Measurements from ENCODE around the gene MN1. TPM values are rescaled to one million over a fixed set of nuclear protein-coding genes. Genes with fewer than 3 reads are reported as not detected.

Gene MN1
- total RNA-seq, 4 donors from 2014 or later, result 1.7 to 7.0 (median 2.4) TPM

DNA sequence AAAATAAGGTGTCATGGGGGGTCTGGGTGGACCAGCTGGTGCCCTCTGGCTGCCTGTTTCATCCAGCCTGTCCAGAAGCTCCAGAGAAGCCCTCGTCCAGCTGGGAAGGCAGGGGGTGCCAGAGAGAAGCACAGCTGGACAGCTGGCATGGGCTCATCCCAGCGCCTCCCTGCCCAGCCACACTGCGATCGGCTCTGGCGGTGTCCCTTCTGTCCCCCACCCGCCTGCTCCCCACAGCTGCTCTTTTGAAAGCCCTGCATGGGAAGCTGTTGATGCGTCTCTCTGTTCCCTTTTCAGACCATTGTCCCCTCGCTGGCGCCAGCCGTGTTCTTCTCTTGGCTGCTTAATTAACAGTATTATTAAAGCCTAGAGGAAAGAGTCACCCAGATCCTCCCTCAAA is 86.5 kb downstream of the MN1 start:
- intact Hi-C loops (cut with DNase I; ENCODE audit: low total_unique reads), result no loop called here
- WGBS, 2 donors, result 52 to 56% methylated on average over 9 to 10 of the region's 10 CpGs
- H3K4me3 ChIP-seq (ENCODE audit: low read depth, poor library complexity, severe bottlenecking), result no peak overlapping the region
- no peak for DNase-seq (ENCODE audit: low spot score in 2 of 2)
- TF ChIP-seq, protein P1, sequence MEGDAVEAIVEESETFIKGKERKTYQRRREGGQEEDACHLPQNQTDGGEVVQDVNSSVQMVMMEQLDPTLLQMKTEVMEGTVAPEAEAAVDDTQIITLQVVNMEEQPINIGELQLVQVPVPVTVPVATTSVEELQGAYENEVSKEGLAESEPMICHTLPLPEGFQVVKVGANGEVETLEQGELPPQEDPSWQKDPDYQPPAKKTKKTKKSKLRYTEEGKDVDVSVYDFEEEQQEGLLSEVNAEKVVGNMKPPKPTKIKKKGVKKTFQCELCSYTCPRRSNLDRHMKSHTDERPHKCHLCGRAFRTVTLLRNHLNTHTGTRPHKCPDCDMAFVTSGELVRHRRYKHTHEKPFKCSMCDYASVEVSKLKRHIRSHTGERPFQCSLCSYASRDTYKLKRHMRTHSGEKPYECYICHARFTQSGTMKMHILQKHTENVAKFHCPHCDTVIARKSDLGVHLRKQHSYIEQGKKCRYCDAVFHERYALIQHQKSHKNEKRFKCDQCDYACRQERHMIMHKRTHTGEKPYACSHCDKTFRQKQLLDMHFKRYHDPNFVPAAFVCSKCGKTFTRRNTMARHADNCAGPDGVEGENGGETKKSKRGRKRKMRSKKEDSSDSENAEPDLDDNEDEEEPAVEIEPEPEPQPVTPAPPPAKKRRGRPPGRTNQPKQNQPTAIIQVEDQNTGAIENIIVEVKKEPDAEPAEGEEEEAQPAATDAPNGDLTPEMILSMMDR (IDR thresholded peaks at IDR 0.05), result no peak
- TF ChIP-seq POLR2A (IDR thresholded peaks at IDR 0.05), result no peak

GRCh38 chr22:27714068-27714467 is 87.5 kb downstream of the MN1 start:
- no peak for TF ChIP-seq POLR2A (IDR thresholded peaks at IDR 0.05)
- TF ChIP-seq, protein P1 (IDR thresholded peaks at IDR 0.05), result no peak
- no peak for DNase-seq (ENCODE audit: low spot score in 2 of 2)
- intact Hi-C loops (cut with DNase I; ENCODE audit: low total_unique reads), result no loop called here
- H3K4me3 ChIP-seq (ENCODE audit: low read depth, poor library complexity, severe bottlenecking), result no peak overlapping the region
- 27 to 41% methylated on average over 6 of the region's 6 CpGs for WGBS, 2 donors

GRCh38 chr22:27713461-27713860 is 88.1 kb downstream of the MN1 start:
- H3K4me3 ChIP-seq (ENCODE audit: low read depth, poor library complexity, severe bottlenecking), result no peak overlapping the region
- intact Hi-C loops (cut with DNase I; ENCODE audit: low total_unique reads), result no loop called here
- no peak for DNase-seq (ENCODE audit: low spot score in 2 of 2)
- 50 to 74% methylated on average over 4 of the region's 4 CpGs for WGBS, 2 donors
- no peak for TF ChIP-seq POLR2A (IDR thresholded peaks at IDR 0.05)
- TF ChIP-seq, protein P1 (IDR thresholded peaks at IDR 0.05), result no peak

- no peak for DNase-seq (ENCODE audit: low spot score in 2 of 2)
- intact Hi-C loops (cut with DNase I; ENCODE audit: low total_unique reads), result no loop called here
- TF ChIP-seq, protein P1 (IDR thresholded peaks at IDR 0.05), result no peak
- no peak for TF ChIP-seq POLR2A (IDR thresholded peaks at IDR 0.05)
- no peak overlapping the region for H3K4me3 ChIP-seq (ENCODE audit: low read depth, poor library complexity, severe bottlenecking)
- WGBS, 2 donors, result 62 to 79% methylated on average over 3 of the region's 3 CpGs
Observed at GRCh38 chr22:27711756-27712155, 89.8 kb downstream of the MN1 start.

GRCh38 chr22:27711012-27711411 is 90.5 kb downstream of the MN1 start:
- H3K4me3 ChIP-seq (ENCODE audit: low read depth, poor library complexity, severe bottlenecking), result no peak overlapping the region
- no peak for DNase-seq (ENCODE audit: low spot score in 2 of 2)
- WGBS, 2 donors, result 90 to 97% methylated on average over 3 of the region's 3 CpGs
- TF ChIP-seq, protein P1 (IDR thresholded peaks at IDR 0.05), result no peak
- no peak for TF ChIP-seq POLR2A (IDR thresholded peaks at IDR 0.05)
- intact Hi-C loops (cut with DNase I; ENCODE audit: low total_unique reads), result no loop called here

DNA sequence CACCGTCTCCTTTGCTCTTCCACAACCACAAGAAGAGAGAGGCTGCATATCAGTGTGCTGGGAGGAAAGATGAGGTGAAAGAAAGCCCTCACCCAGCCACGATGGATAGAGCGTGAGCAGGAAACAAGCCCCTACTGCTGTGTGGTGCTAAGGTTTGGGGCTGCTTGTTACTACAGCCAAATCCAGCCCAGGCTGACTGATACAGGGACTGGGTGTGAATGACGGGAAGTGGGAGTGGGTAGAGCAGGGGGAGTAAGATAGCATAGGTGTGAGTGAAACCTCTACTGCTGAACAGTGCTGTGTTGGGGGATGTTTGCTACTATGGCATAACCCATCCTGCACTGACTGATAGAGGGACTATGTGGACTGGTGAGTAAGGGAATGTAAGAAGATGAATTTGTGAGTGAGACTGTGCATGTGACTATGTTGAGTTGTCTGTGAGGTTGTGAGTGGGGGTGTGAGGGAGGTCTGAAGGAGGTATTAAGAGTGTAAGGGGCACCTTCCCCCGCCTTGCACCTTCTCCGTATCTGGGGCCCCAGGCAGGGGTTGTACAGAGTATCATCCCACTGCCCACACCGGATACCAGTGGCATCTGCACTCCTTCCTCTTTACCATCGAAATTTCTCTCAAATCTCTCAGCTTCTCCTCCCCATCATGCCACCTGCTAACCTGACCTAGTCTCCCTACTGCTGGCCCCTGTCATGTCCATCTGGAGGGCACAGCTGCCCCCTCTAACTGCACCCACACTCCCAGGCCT is 91.5 kb downstream of the MN1 start:
- DNase-seq (ENCODE audit: low spot score in 2 of 2), result no peak
- intact Hi-C loops (cut with DNase I; ENCODE audit: low total_unique reads), result no loop called here
- no peak for TF ChIP-seq POLR2A (IDR thresholded peaks at IDR 0.05)
- TF ChIP-seq, protein P1 (IDR thresholded peaks at IDR 0.05), result no peak
- 80 to 84% methylated on average over 8 of the region's 8 CpGs for WGBS, 2 donors
- H3K4me3 ChIP-seq (ENCODE audit: low read depth, poor library complexity, severe bottlenecking), result no peak overlapping the region
